Keratinocyte (primary cell): ENCODE results near the gene MCM5. TPM values are rescaled to one million over a fixed set of nuclear protein-coding genes. Genes with fewer than 3 reads are reported as not detected.

ENCODE experiments used
- DNase-seq: peaks from one replicate; pipeline ENCODE4 v3.0.0-alpha.2; 2011; ENCODE audit warnings: low read depth, missing footprints, low spot score
- FAIRE-seq: peaks from 2 replicates; lab custom pipeline; 2011; peaks lifted over from hg19 to GRCh38; lab: Jason Lieb, UNC
- H2AFZ ChIP-seq: 2 replicates; pipeline ENCODE4 v1.6.0; 2012; ENCODE audit warnings: low read length, control low read depth, inconsistent platforms; ENCODE audit not compliant: control insufficient read depth
- H3K27ac ChIP-seq: 2 replicates; pipeline ENCODE4 v1.5.1; 2011; ENCODE audit warnings: low read length; ENCODE audit not compliant: control insufficient read depth, insufficient read depth
- H3K27me3 ChIP-seq: 3 replicates; pipeline ENCODE4 v1.6.0; 2011; ENCODE audit warnings: low read length; ENCODE audit not compliant: control insufficient read depth, insufficient read depth; ENCODE audit errors: extremely low read depth
- H3K36me3 ChIP-seq, 2 experiments: 2 replicates in 1 of 2; 3 replicates in 1 of 2; pipeline ENCODE4 v1.5.1; 2011; ENCODE audit warnings: low read length in 2 of 2, mild to moderate bottlenecking in 1 of 2; ENCODE audit not compliant: control insufficient read depth in 2 of 2, insufficient read depth in 2 of 2; ENCODE audit errors: extremely low read depth in 1 of 2
- H3K4me1 ChIP-seq: 3 replicates; pipeline ENCODE4 v1.5.1; 2011; ENCODE audit warnings: low read length; ENCODE audit not compliant: control insufficient read depth, insufficient read depth; ENCODE audit errors: extremely low read depth
- H3K4me2 ChIP-seq: 3 replicates; pipeline ENCODE4 v1.6.0; 2011; ENCODE audit warnings: low read depth, low read length; ENCODE audit not compliant: control insufficient read depth, insufficient read depth; ENCODE audit errors: extremely low read depth
- H3K4me3 ChIP-seq, 3 experiments: fragments of 200-600 bp in 1 of 3; sonication (generic) in 1 of 3; 2 replicates in 2 of 3; 3 replicates in 1 of 3; pipeline ENCODE4 v1.5.1; 2011 to 2016; ENCODE audit warnings: low read length in 3 of 3, mild to moderate bottlenecking in 3 of 3, control low read depth in 2 of 3, inconsistent platforms in 1 of 3, low read depth in 1 of 3, mixed read lengths in 1 of 3, mixed run types in 1 of 3, moderate library complexity in 1 of 3; ENCODE audit not compliant: control insufficient read depth in 2 of 3, insufficient read depth in 2 of 3; ENCODE audit errors: extremely low read depth in 1 of 3
- H3K79me2 ChIP-seq: 2 replicates; pipeline ENCODE4 v1.6.0; 2012; ENCODE audit warnings: low read length; ENCODE audit not compliant: control insufficient read depth, insufficient read depth
- H3K9ac ChIP-seq: 3 replicates; pipeline ENCODE4 v1.6.0; 2011; ENCODE audit warnings: low read length; ENCODE audit not compliant: control insufficient read depth, insufficient read depth; ENCODE audit errors: extremely low read depth
- H3K9me1 ChIP-seq: 3 replicates; pipeline ENCODE4 v1.6.0; 2011; ENCODE audit warnings: low read length; ENCODE audit not compliant: control insufficient read depth, insufficient read depth; ENCODE audit errors: extremely low read depth
- H3K9me3 ChIP-seq: 2 replicates; pipeline ENCODE4 v1.5.1; 2012; ENCODE audit warnings: low read depth, low read length; ENCODE audit not compliant: control insufficient read depth
- H4K20me1 ChIP-seq: 3 replicates; pipeline ENCODE4 v1.6.0; 2011; ENCODE audit warnings: low read length; ENCODE audit not compliant: control insufficient read depth, insufficient read depth; ENCODE audit errors: extremely low read depth
- CTCF ChIP-seq, 3 experiments: IDR thresholded peaks in 1 of 3; conservative IDR thresholded peaks in 1 of 3; optimal IDR thresholded peaks in 1 of 3; 2 replicates in 2 of 3; 3 replicates in 1 of 3; pipeline versions ENCODE3 to v1.5.1; 2011; ENCODE audit warnings: low read length in 3 of 3, mild to moderate bottlenecking in 3 of 3, moderate library complexity in 2 of 3, control low read depth in 1 of 3, inconsistent platforms in 1 of 3; ENCODE audit not compliant: insufficient read depth in 2 of 3; ENCODE audit errors: extremely low read depth in 1 of 3
- EZH2 ChIP-seq: IDR thresholded peaks from one replicate; pipeline ENCODE4 v1.6.1; 2012; ENCODE audit warnings: inconsistent platforms, mild to moderate bottlenecking, low read length, moderate library complexity
- dilution Hi-C: fragments of 300-500 bp; cut with MboI; formaldehyde crosslinking; loops from one replicate; pipeline ENCODE4 v1.7.0; 2020; ENCODE audit warnings: low sequenced_read_pairs; ENCODE audit not compliant: extremely low pct_ligation_motif_present
- polyA plus RNA-seq, 5 experiments: library from polyadenylated mRNA; depleted of rRNA in 3 of 5; stranded (reverse) in 3 of 5; stranded (forward) in 1 of 5; unstranded in 1 of 5; fragments of >200 nt; gene quantifications; 1 replicate in 1 of 5; 2 replicates in 3 of 5; 3 replicates in 1 of 5; pipeline versions ENCODE4 v1.2.1 to v1.2.3, GENCODE V29; 2011 to 2012; ENCODE audit warnings: missing spikeins in 2 of 5, low read depth in 1 of 5, low replicate concordance in 1 of 5

Gene MCM5
- polyA plus RNA-seq, 1 donor (not counting 4 experiments of a cell fraction or from before 2014, with no cell fraction given): 24.4 TPM

GRCh38 chr22:35451592-35451991 lies 51.7 kb downstream of the MCM5 start:
- no peak for DNase-seq
- no peak for FAIRE-seq
- H3K36me3 ChIP-seq: no peaks in the 10 kb centered on the region
- no peak overlapping the region for H3K4me2 ChIP-seq
- no peaks in the 10 kb centered on the region for H3K9me1 ChIP-seq
- TF ChIP-seq EZH2 (no peak), CTCF (optimal IDR thresholded peaks at IDR 0.05 in 1 of 3, IDR thresholded peaks at IDR 0.05 in 1 of 3, conservative IDR thresholded peaks at IDR 0.05 in 1 of 3; ENCODE audit: extremely low read depth in 1 of 3, insufficient read depth in 2 of 3, low read length in 3 of 3) (no peak)
- no peaks in the 10 kb centered on the region for H3K79me2 ChIP-seq
- no peak overlapping the region for H3K27ac ChIP-seq
- peaks cover 4% of the 10 kb centered on the region for H3K4me1 ChIP-seq
- H3K4me3 ChIP-seq: no peak overlapping the region
- no peaks in the 10 kb centered on the region for H4K20me1 ChIP-seq
- H3K9me3 ChIP-seq: no peaks in the 10 kb centered on the region
- dilution Hi-C loops: no loop called here
- H3K9ac ChIP-seq: no peak overlapping the region
- no peak overlapping the region for H2AFZ ChIP-seq
- H3K27me3 ChIP-seq: peaks cover 5% of the 10 kb centered on the region

- H3K4me3 ChIP-seq: no peak overlapping the region
- H3K9me1 ChIP-seq: no peaks in the 10 kb centered on the region
- no peak overlapping the region for H3K9ac ChIP-seq
- no peak for TF ChIP-seq EZH2
- no peak for TF ChIP-seq CTCF (optimal IDR thresholded peaks at IDR 0.05 in 1 of 3, IDR thresholded peaks at IDR 0.05 in 1 of 3, conservative IDR thresholded peaks at IDR 0.05 in 1 of 3; ENCODE audit: extremely low read depth in 1 of 3, insufficient read depth in 2 of 3, low read length in 3 of 3)
- dilution Hi-C loops: no loop called here
- no peak for FAIRE-seq
- H4K20me1 ChIP-seq: no peaks in the 10 kb centered on the region
- H3K36me3 ChIP-seq: no peaks in the 10 kb centered on the region
- H3K27me3 ChIP-seq: peaks cover 5% of the 10 kb centered on the region
- H3K9me3 ChIP-seq: no peaks in the 10 kb centered on the region
- H3K4me2 ChIP-seq: no peak overlapping the region
- DNase-seq: no peak
- no peaks in the 10 kb centered on the region for H3K4me1 ChIP-seq
- no peaks in the 10 kb centered on the region for H3K79me2 ChIP-seq
- H2AFZ ChIP-seq: no peak overlapping the region
- no peak overlapping the region for H3K27ac ChIP-seq
Measured at GRCh38 chr22:35452351-35452781, 52.4 kb downstream of the MCM5 start.
